GM19025 (cell line): ENCODE measurements around the gene TCL1B.
"Not testable (repeated sequence)": the region's sequence is repeated elsewhere in the genome, so short reads cannot be mapped to it uniquely, and the experiment has no call there.

Source experiments
- ATAC-seq: cut with Tn5 transposase; IDR thresholded peaks from one replicate; pipeline ENCODE4 v1.9.1; 2021; ENCODE audit warnings: mild to moderate bottlenecking, low read depth, moderate library complexity; ENCODE audit not compliant: unreplicated experiment

TCL1B gene

DNA sequence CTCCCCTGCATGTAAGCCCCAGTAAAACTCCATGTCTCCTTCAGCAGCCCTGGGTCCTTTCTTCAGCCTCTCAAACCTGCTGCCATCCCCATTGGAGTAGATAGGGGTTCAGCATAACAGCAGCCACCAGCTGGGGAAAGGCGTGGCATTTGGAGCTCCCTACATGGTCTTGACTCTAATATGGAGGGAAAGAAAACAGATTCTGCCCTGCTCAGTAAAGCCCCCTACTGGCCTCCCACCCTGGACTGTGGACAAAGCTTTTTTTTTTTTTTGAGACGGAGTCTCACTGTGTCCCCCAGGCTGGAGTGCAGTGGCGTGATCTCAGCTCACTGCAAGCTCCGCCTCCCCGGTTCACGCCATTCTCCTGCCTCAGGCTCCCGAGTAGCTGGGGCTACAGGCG lies 20.7 kb upstream of the TCL1B start:
- not testable (repeated sequence) for ATAC-seq

DNA sequence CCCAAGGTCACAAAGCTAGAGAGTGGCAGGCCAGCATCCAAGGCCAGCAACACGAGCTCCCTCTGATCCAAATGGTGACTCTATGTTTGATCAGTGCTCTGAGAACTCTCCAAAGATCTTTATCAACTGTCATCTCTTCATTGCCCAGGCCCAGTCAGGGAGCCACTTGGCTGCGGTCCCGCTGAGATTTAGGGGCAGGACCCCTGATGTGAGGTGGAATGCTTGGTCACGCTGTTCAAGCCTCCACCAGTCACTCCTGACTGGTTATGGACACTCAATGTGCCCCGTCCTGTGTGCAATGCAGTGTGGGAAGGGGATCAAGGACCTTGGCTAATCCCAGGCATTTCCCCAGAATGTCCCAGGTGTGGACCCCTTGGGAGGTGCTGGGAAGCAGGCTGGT lies 19.8 kb upstream of the TCL1B start:
- no peak for ATAC-seq

- no peak for ATAC-seq
Observed at GRCh38 chr14:95667249-95667693, 19.0 kb upstream of the TCL1B start.

- ATAC-seq = no peak
Observed at GRCh38 chr14:95668235-95668772, 17.9 kb upstream of the TCL1B start.

DNA sequence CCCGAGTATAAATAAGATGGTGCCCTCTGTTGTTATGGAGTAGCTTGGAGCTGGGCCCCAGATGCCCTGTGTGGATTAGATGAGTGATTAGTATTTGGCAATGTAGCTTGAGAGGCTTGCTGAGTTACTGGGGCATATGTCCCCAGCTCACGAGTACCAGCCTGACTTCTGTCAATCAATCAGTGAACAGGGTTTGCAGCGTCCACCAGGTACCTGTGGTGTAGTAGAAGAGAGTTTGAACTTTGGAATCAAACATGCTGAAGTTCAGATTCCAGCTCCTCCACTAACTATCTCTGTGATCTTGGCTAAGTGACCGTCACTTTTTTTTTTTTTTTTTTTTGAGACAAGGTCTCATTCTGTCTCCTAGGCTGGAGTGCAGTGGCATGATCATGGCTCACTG lies 11.6 kb upstream of the TCL1B start:
- ATAC-seq = no peak

DNA sequence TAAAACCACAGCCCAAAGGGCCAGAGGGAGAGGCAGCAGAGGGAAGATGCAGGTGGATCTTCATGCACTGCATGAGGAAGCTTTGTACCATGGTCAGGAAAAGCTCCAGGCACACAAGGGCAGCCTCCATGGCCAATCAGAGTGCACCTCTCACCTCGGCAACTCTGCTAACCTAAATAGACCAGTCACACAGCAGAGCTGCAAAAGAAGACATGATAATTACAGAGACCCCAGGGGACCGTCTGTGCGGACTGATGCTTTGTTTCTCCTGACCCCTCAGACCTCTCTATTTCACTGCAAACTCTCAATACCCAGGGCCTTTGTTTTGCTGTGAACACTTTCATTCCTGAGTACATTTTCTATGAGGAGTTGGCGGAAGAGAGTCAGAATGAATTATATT lies 10.7 kb upstream of the TCL1B start:
- ATAC-seq = no peak

- no peak for ATAC-seq
Observed at GRCh38 chr14:95677179-95677835, 8.9 kb upstream of the TCL1B start.

- no peak for ATAC-seq
Observed at GRCh38 chr14:95679148-95679815, 6.9 kb upstream of the TCL1B start.

DNA sequence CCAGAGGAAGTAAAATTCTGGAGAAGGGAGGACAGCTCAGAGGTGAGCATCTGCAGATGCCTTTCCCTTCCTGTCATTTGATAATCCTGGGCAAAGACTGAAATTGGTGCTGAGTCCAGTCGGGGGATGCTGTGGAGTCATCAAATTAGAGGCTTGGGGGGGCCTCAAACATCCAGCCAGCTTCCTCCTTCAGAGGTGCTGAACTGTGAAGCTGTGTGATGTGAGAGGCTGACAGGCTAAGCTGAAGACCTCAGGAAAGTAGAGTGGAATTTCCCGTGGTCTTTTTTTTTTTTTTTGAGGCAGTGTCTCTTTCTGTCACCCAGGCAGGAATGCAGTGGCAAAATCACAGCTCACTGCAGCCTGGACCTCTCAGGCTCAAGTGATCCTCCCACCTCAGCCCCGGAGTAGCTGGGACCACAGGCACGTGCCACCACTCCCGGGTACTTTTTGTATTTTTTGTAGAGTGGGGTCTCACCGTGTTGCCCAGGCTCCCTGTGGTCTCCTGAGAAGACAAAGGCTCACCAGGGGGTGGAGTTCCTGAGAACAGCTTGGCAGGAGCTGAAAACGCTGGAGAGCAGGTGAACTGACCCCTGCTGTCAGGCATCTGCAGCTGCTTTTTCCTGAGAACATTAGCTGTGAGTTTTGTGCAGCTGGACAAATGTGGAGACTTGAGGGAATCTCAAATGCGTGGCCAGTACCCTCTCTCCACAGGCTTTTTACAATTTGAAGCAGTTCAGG lies 6.1 kb upstream of the TCL1B start:
- ATAC-seq = no peak

- ATAC-seq = no peak
Observed at GRCh38 chr14:95681153-95681552, 5.1 kb upstream of the TCL1B start.

DNA sequence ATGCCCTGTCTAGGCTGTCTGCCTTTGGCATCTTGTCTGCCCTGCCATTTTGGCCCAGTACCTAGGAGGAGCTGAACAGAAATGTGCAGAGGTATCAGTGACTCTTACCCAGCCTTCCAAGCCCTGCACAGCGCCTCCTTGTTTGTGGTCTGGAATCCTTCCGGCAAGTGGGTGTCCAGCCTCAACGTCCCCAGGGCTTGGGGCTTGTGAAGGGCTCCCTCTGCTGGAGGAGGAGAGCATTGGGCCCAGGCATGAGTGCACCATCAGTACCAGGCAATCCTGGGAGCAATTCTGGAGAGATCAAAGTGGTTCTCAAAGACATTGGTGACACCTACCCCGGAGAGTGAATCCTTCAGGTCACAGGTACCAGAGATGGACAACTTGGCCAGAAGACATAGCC lies 2.4 kb upstream of the TCL1B start:
- ATAC-seq = no peak

DNA sequence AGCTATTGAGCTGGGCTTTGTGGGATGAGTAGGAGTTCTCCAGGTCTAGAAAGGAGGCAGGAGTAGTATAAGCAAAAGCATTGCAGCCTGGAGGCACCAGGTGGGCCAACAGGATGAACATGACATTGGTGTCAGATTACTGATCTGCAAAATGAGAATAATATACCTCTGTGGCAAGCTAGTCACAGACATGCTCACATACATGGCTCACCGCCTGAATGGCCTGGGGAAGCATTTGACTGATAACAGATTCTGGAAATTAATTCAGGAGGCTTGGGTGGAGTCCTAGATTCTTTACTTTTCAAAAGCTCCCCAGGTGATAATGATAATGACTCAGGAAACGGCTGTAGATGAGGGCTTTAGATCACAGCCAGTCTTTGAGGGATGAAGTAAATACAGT lies 709 bp downstream of the TCL1B start:
- no peak for ATAC-seq

- ATAC-seq = no peak
Observed at GRCh38 chr14:95689441-95689840, 3.2 kb downstream of the TCL1B start.

- no peak for ATAC-seq
Observed at GRCh38 chr14:95690815-95691214, 4.6 kb downstream of the TCL1B start.

GRCh38 chr14:95691591-95691990 lies 5.4 kb downstream of the TCL1B start:
- ATAC-seq = no peak

- ATAC-seq = no peak
Observed at GRCh38 chr14:95692109-95692508, 5.9 kb downstream of the TCL1B start.

GRCh38 chr14:95695051-95695450 lies 8.8 kb downstream of the TCL1B start:
- ATAC-seq = no peak

- ATAC-seq = no peak
Observed at GRCh38 chr14:95695913-95696312, 9.7 kb downstream of the TCL1B start.

- no peak for ATAC-seq
Observed at GRCh38 chr14:95696741-95697140, 10.5 kb downstream of the TCL1B start.

DNA sequence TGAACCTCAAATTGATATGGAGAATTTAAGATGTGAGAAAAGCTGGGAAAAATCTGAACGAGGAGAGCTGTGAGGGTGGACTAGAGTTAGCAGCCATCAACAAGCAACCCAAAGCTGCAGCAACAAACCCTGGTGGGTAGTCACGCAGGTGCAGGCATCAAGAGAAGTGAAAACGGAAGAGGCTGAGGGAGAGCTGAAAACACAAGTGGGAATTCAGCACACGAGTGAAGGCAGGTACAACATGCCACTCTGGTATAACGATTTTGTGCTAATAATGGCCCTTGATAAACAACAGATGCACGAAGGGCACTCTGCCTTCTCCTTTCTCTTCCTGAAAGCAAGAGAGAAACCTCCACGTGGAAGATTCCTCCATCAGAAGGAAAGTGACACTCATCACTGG lies 11.5 kb downstream of the TCL1B start:
- peak; percentile 51 for ATAC-seq

DNA sequence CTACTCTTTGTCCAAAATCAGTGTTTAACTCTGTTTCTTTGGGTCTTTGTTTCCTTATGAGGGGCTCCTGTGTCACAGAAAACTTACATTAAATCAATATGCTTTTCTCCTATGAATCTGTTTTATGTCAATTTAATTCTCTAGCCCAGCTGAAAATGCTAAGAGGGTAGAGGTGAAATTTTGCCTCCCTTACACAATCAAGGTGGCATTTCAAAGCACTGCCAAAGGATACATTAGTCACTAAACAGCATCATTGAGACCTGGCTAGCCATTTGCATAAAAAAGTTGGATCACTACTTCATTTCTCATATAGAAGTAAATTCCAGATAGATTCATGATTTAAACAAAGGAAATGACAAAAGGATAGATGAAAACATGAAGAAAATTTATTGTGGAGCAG lies 12.1 kb downstream of the TCL1B start:
- ATAC-seq = no peak
